Liver (tissue), 3 donors: ENCODE data around the gene SRSF2.

Experiments used
- CTCF ChIP-seq: fragments of 150-350 bp; IDR thresholded peaks from 2 replicates; pipeline ENCODE4 v1.5.1; 2017; ENCODE audit warnings: improper control_type of control experiment, low read depth, low read length; ENCODE audit not compliant: missing input control
- EGR1 ChIP-seq, 2 donors: IDR thresholded peaks; 2 replicates each; pipeline ENCODE4 v1.6.1; 2016 to 2018; ENCODE audit warnings: antibody characterized with exemption in 2 of 2, low read depth in 2 of 2
- FOXA1 ChIP-seq: IDR thresholded peaks from 2 replicates; pipeline ENCODE4 v1.6.1; 2016; ENCODE audit warnings: antibody characterized with exemption
- JUND ChIP-seq, 2 donors: IDR thresholded peaks; 2 replicates each; pipeline ENCODE4 v1.6.1; 2016; ENCODE audit warnings: antibody characterized with exemption in 2 of 2
- RAD21 ChIP-seq, 2 donors: IDR thresholded peaks; 2 replicates each; pipeline ENCODE4 v1.6.1; 2016; ENCODE audit warnings: antibody characterized with exemption in 2 of 2, mild to moderate bottlenecking in 2 of 2
- TAF1 ChIP-seq: conservative IDR thresholded peaks from 2 replicates; pipeline ENCODE4 v1.6.1; 2016; ENCODE audit warnings: antibody characterized with exemption, mild to moderate bottlenecking
- YY1 ChIP-seq: IDR thresholded peaks from 2 replicates; pipeline ENCODE4 v1.6.1; 2016; ENCODE audit warnings: antibody characterized with exemption, mild to moderate bottlenecking
- ZBTB33 ChIP-seq: IDR thresholded peaks from 2 replicates; pipeline ENCODE4 v1.6.1; 2016; ENCODE audit warnings: antibody characterized with exemption
- TF ChIP-seq, protein P1 (sequence below): IDR thresholded peaks from 2 replicates; pipeline ENCODE4 v1.6.1; 2016; ENCODE audit warnings: antibody characterized with exemption, mild to moderate bottlenecking
- donor health status: healthy.
- donor health status: healthy.

GRCh38 chr17:76714822-76715495, 22.2 kb downstream of the SRSF2 start:
- TF ChIP-seq CTCF = peak; percentile 60
- peak; percentile 81 to 83 for TF ChIP-seq RAD21 (IDR thresholded peaks at IDR 0.05)
- no peak for TF ChIP-seq FOXA1
- TF ChIP-seq, protein P1, sequence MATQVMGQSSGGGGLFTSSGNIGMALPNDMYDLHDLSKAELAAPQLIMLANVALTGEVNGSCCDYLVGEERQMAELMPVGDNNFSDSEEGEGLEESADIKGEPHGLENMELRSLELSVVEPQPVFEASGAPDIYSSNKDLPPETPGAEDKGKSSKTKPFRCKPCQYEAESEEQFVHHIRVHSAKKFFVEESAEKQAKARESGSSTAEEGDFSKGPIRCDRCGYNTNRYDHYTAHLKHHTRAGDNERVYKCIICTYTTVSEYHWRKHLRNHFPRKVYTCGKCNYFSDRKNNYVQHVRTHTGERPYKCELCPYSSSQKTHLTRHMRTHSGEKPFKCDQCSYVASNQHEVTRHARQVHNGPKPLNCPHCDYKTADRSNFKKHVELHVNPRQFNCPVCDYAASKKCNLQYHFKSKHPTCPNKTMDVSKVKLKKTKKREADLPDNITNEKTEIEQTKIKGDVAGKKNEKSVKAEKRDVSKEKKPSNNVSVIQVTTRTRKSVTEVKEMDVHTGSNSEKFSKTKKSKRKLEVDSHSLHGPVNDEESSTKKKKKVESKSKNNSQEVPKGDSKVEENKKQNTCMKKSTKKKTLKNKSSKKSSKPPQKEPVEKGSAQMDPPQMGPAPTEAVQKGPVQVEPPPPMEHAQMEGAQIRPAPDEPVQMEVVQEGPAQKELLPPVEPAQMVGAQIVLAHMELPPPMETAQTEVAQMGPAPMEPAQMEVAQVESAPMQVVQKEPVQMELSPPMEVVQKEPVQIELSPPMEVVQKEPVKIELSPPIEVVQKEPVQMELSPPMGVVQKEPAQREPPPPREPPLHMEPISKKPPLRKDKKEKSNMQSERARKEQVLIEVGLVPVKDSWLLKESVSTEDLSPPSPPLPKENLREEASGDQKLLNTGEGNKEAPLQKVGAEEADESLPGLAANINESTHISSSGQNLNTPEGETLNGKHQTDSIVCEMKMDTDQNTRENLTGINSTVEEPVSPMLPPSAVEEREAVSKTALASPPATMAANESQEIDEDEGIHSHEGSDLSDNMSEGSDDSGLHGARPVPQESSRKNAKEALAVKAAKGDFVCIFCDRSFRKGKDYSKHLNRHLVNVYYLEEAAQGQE = no peak
- no peak for TF ChIP-seq ZBTB33
- no peak for TF ChIP-seq EGR1 (IDR thresholded peaks at IDR 0.05; ENCODE audit: low read depth in 2 of 2)
- no peak for TF ChIP-seq JUND (IDR thresholded peaks at IDR 0.05)
- TF ChIP-seq YY1 = no peak
- TF ChIP-seq TAF1 = no peak
